GM23248 (cell line): ENCODE measurements around the gene GLG1. TPM values are rescaled to one million over a fixed set of nuclear protein-coding genes. Genes with fewer than 3 reads are reported as not detected.

Experiments
- DNase-seq: peaks from one replicate; pipeline ENCODE4 v3.0.0-alpha.2; 2015
- H2AFZ ChIP-seq: fragments of 200-600 bp; sonication (generic); 2 replicates; pipeline ENCODE4 v1.6.1; 2016; ENCODE audit warnings: antibody characterized with exemption
- H3F3A ChIP-seq: fragments of 200-600 bp; sonication (generic); 2 replicates; pipeline ENCODE4 v1.6.1; 2016; ENCODE audit warnings: mild to moderate bottlenecking, antibody characterized with exemption, mixed run types; ENCODE audit not compliant: insufficient read depth
- H3K27ac ChIP-seq: fragments of 200-600 bp; sonication (generic); 2 replicates; pipeline ENCODE4 v1.5.1; 2016; ENCODE audit warnings: mild to moderate bottlenecking
- H3K27me3 ChIP-seq: fragments of 200-600 bp; sonication (generic); replicated peaks from 2 replicates; pipeline ENCODE4 v1.6.1; 2016; ENCODE audit warnings: mild to moderate bottlenecking; ENCODE audit not compliant: insufficient read depth
- H3K36me3 ChIP-seq: fragments of 200-600 bp; sonication (generic); 2 replicates; pipeline ENCODE4 v1.6.1; 2016; ENCODE audit warnings: low read depth, mild to moderate bottlenecking
- H3K4me1 ChIP-seq: fragments of 200-600 bp; sonication (generic); 2 replicates; pipeline ENCODE4 v1.6.1; 2016; ENCODE audit warnings: mild to moderate bottlenecking; ENCODE audit not compliant: insufficient read depth
- H3K4me2 ChIP-seq: fragments of 200-600 bp; sonication (generic); one replicate; pipeline ENCODE4 v1.6.1; 2016; ENCODE audit warnings: mild to moderate bottlenecking; ENCODE audit not compliant: unreplicated experiment
- H3K4me3 ChIP-seq: fragments of 200-600 bp; sonication (generic); 2 replicates; pipeline ENCODE4 v1.5.1; 2016; ENCODE audit warnings: mild to moderate bottlenecking
- H3K79me2 ChIP-seq: fragments of 200-600 bp; sonication (generic); 2 replicates; pipeline ENCODE4 v1.6.1; 2016; ENCODE audit warnings: mild to moderate bottlenecking; ENCODE audit not compliant: insufficient read depth
- H3K9ac ChIP-seq: fragments of 200-600 bp; sonication (generic); 2 replicates; pipeline ENCODE4 v1.6.1; 2016; ENCODE audit warnings: mild to moderate bottlenecking
- H3K9me2 ChIP-seq: fragments of 200-600 bp; sonication (generic); 2 replicates; pipeline ENCODE4 v1.6.1; 2016; ENCODE audit warnings: mixed run types, mild to moderate bottlenecking, moderate library complexity; ENCODE audit not compliant: insufficient read depth
- H3K9me3 ChIP-seq: fragments of 200-600 bp; sonication (generic); one replicate; pipeline ENCODE4 v1.6.1; 2017; ENCODE audit warnings: low read depth
- H4K20me1 ChIP-seq: fragments of 200-600 bp; sonication (generic); 2 replicates; pipeline ENCODE4 v1.6.0; 2016; ENCODE audit not compliant: insufficient read depth
- EZH2 ChIP-seq: fragments of 200-600 bp; sonication (generic); IDR thresholded peaks from 2 replicates; pipeline ENCODE4 v1.6.1; 2018; ENCODE audit warnings: antibody characterized with exemption, mild to moderate bottlenecking; ENCODE audit not compliant: insufficient read depth, poor library complexity, severe bottlenecking
- EZH2phosphoT487 ChIP-seq: fragments of 200-600 bp; sonication (generic); IDR thresholded peaks from 2 replicates; pipeline ENCODE4 v1.6.1; 2018; ENCODE audit warnings: antibody characterized with exemption, moderate library complexity, mild to moderate bottlenecking, low read depth; ENCODE audit not compliant: insufficient read depth
- WGBS, 2 experiments: methylation state at CpG; one replicate each; pipeline ENCODE4 v1.1.6; 2015 to 2017; ENCODE audit warnings: low lambda C conversion rate in 2 of 2, low coverage in 1 of 2; ENCODE audit errors: missing lambda C conversion rate in 2 of 2; 5-methylcytosine and 5-hydroxymethylcytosine counted together
- in situ Hi-C: fragments of 300-500 bp; cut with MboI; formaldehyde crosslinking; loops from 2 replicates; pipeline ENCODE4 v1.15.0; 2020
- polyA plus RNA-seq: library from polyadenylated mRNA; unstranded; fragments of >200 nt; fragmentation: Nextera tagmentation; extraction: Ambion mirVana; gene quantifications from 2 replicates; pipeline ENCODE4 v1.2.1, GENCODE V29; 2016
- total RNA-seq: library from RNA; depleted of rRNA; stranded (reverse); fragments of >200 nt; shearing (Covaris generic); gene quantifications from 2 replicates; pipeline ENCODE4 v1.2.3, GENCODE V29; 2014

Gene GLG1
- total and polyA plus RNA-seq, 2 experiments from 2014 or later: 136 to 145 TPM

GRCh38 chr16:74462361-74462760, 144.6 kb downstream of the GLG1 start:
- H3K9me2 ChIP-seq: no peaks in the 10 kb centered on the region
- peaks cover 8% of the 10 kb centered on the region for H3F3A ChIP-seq
- no peak overlapping the region for H3K4me3 ChIP-seq
- no peak overlapping the region for H2AFZ ChIP-seq
- no peaks in the 10 kb centered on the region for H3K9me3 ChIP-seq
- H4K20me1 ChIP-seq: no peaks in the 10 kb centered on the region
- H3K27ac ChIP-seq: no peak overlapping the region
- H3K27me3 ChIP-seq: no peaks in the 10 kb centered on the region
- peak; percentile 37 for DNase-seq
- 89 to 90% methylated on average over 4 of the region's 4 CpGs for WGBS, 2 experiments
- peaks cover 44% of the 10 kb centered on the region; the same call in 1 of the 2 replicates for H3K36me3 ChIP-seq
- in situ Hi-C loops: no loop called here
- H3K9ac ChIP-seq: no peak overlapping the region
- H3K79me2 ChIP-seq: no peaks in the 10 kb centered on the region
- H3K4me1 ChIP-seq: no peaks in the 10 kb centered on the region
- TF ChIP-seq EZH2phosphoT487 (no peak), EZH2 (no peak)
- H3K4me2 ChIP-seq: no peak overlapping the region

DNA sequence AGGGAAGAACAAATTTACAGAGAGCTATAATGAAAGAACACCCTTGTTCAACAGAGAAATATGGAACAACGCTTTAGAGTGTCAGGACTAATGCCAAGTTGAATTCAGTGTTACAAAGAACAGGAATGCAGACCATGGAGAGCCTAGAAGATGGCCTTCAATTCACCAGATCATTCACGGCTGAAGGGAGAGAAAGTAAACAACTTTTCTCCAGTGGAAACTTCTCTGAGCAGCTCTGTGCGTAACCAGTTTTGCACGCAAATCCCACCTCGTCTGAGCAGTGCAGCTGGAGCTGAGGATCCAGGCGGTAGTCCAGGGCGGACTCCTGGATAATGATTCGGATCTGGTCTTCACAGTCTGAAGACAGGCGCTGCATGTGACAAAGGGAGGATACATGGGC, 145.1 kb downstream of the GLG1 start:
- Histone ChIP-seq H2AFZ (no peak overlapping the region), H3K36me3 (peaks cover 44% of the 10 kb centered on the region; the same call in 1 of the 2 replicates), H3F3A (peaks cover 13% of the 10 kb centered on the region), H4K20me1 (no peaks in the 10 kb centered on the region), H3K9me3 (no peaks in the 10 kb centered on the region), H3K79me2 (no peaks in the 10 kb centered on the region), H3K9ac (no peak overlapping the region), H3K27ac (no peak overlapping the region), H3K4me1 (peaks cover 2% of the 10 kb centered on the region), H3K4me3 (no peak overlapping the region), H3K27me3 (no peaks in the 10 kb centered on the region), H3K9me2 (no peaks in the 10 kb centered on the region), H3K4me2 (no peak overlapping the region)
- no peak for DNase-seq
- in situ Hi-C loops: no loop called here
- WGBS, 2 experiments: 92% methylated on average over 9 of the region's 9 CpGs
- TF ChIP-seq EZH2 (no peak), EZH2phosphoT487 (no peak)

DNA sequence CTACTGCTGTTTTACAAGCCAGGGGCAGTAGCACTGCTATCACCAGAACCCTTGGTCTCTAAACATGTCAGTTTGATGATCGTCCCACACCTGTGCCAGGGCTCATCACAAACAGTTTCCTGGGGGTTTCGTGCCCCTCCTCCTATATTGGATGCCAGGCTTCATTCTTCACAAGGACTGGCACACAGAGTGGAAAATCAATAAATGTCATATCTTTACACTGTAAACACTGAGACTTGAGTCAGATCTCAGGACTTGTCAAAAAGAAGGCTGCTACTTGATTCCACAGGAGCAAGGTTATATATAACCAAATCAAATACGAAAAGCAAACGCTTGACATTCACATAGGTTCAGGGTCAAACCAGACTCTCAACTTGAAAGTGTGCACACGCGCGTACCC, 146.4 kb downstream of the GLG1 start:
- DNase-seq: no peak
- H3F3A ChIP-seq: peaks cover 24% of the 10 kb centered on the region
- H3K79me2 ChIP-seq: no peaks in the 10 kb centered on the region
- in situ Hi-C loops: no loop called here
- H3K27me3 ChIP-seq: no peaks in the 10 kb centered on the region
- no peak overlapping the region for H3K9ac ChIP-seq
- TF ChIP-seq EZH2phosphoT487: no peak
- no peak for TF ChIP-seq EZH2
- no peak overlapping the region for H3K27ac ChIP-seq
- no peaks in the 10 kb centered on the region for H3K9me3 ChIP-seq
- 92 to 96% methylated on average over 7 of the region's 7 CpGs for WGBS, 2 experiments
- no peaks in the 10 kb centered on the region for H4K20me1 ChIP-seq
- H3K4me3 ChIP-seq: no peak overlapping the region
- no peak overlapping the region for H3K4me2 ChIP-seq
- no peak overlapping the region for H2AFZ ChIP-seq
- peaks cover 15% of the 10 kb centered on the region for H3K4me1 ChIP-seq
- peaks cover 42% of the 10 kb centered on the region; the same call in 1 of the 2 replicates for H3K36me3 ChIP-seq
- H3K9me2 ChIP-seq: no peaks in the 10 kb centered on the region

GRCh38 chr16:74456290-74456625, 150.7 kb downstream of the GLG1 start:
- Histone ChIP-seq H3K9me3 (no peaks in the 10 kb centered on the region), H3K36me3 (peaks cover 27% of the 10 kb centered on the region; the same call in 1 of the 2 replicates), H3K4me3 (no peak overlapping the region), H3K4me1 (peaks cover 25% of the 10 kb centered on the region), H3F3A (peaks cover 38% of the 10 kb centered on the region), H3K27me3 (no peaks in the 10 kb centered on the region), H3K4me2 (peak overlapping the region; percentile 38), H3K27ac (peak overlapping the region; percentile 95), H2AFZ (no peak overlapping the region), H3K9ac (peak overlapping the region; percentile 71; the same call in 1 of the 2 replicates), H3K79me2 (no peaks in the 10 kb centered on the region), H3K9me2 (no peaks in the 10 kb centered on the region), H4K20me1 (no peaks in the 10 kb centered on the region)
- WGBS, 2 experiments: 88% methylated on average over 16 of the region's 16 CpGs
- no peak for DNase-seq
- TF ChIP-seq EZH2phosphoT487 (no peak), EZH2 (no peak)
- in situ Hi-C loops: no loop called here
